Heart right ventricle (tissue), 16 donors: Measurements from ENCODE around the gene CXCL1. TPM values are rescaled to one million over a fixed set of nuclear protein-coding genes. Genes with fewer than 3 reads are reported as not detected.

Source experiments
- ATAC-seq, 8 donors: fragments of 200-7000 bp; cut with Tn5 transposase; one replicate each; pipeline ENCODE4 v1.9.1; 2020; ENCODE audit warnings: mild to moderate bottlenecking in 8 of 8, moderate library complexity in 8 of 8, moderate number of reproducible peaks in 1 of 8
- DNase-seq, 2 donors: peaks; one replicate each; pipeline ENCODE4 v3.0.0-alpha.2; 2020
- H3K27ac ChIP-seq, 10 donors: fragments of 200-600 bp; sonication (generic) in 2 of 10; one replicate each; pipeline versions ENCODE4 v1.5.0 to v1.8.0; 2020 to 2022; ENCODE audit warnings: mild to moderate bottlenecking in 3 of 10
- H3K27me3 ChIP-seq, 7 donors: fragments of 200-600 bp; one replicate each; pipeline ENCODE4 v1.8.0; 2021 to 2022; ENCODE audit warnings: mild to moderate bottlenecking in 2 of 7
- H3K36me3 ChIP-seq, 9 donors: fragments of 200-600 bp; sonication (generic) in 1 of 9; one replicate each; pipeline versions ENCODE4 v1.5.0 to v1.8.0; 2020 to 2022; ENCODE audit warnings: mild to moderate bottlenecking in 2 of 9
- H3K4me1 ChIP-seq, 9 donors: fragments of 200-600 bp; sonication (generic) in 1 of 9; one replicate each; pipeline versions ENCODE4 v1.5.0 to v1.8.0; 2020 to 2022; ENCODE audit warnings: mild to moderate bottlenecking in 4 of 9
- H3K4me3 ChIP-seq, 10 donors: fragments of 200-600 bp; sonication (generic) in 2 of 10; one replicate each; pipeline versions ENCODE4 v1.5.0 to v1.8.0; 2020 to 2022; ENCODE audit warnings: mild to moderate bottlenecking in 7 of 10, moderate library complexity in 2 of 10
- H3K9me3 ChIP-seq, 11 donors: fragments of 200-600 bp in 10 of 11; sonication (generic) in 2 of 11; one replicate each; pipeline versions ENCODE4 v1.5.0 to v1.8.0; 2013 to 2022; ENCODE audit warnings: mild to moderate bottlenecking in 2 of 11, control low read depth in 1 of 11, moderate library complexity in 1 of 11
- CTCF ChIP-seq, 9 donors: fragments of 200-600 bp; sonication (generic) in 2 of 9; IDR thresholded peaks; one replicate each; pipeline versions ENCODE4 v1.5.0 to v1.8.0; 2021 to 2022; ENCODE audit warnings: antibody characterized with exemption in 9 of 9, mild to moderate bottlenecking in 5 of 9, moderate library complexity in 1 of 9
- WGBS, 2 donors: extraction: QIAGEN DNeasy Blood & Tissue Kit; methylation state at CpG; one replicate each; pipeline ENCODE4 v1.1.7; 2013; ENCODE audit warnings: inconsistent platforms in 1 of 2; 5-methylcytosine and 5-hydroxymethylcytosine counted together
- intact Hi-C, 10 donors: fragments of 100-400 bp; cut with DNase I; formaldehyde crosslinking; loops; one replicate each; pipeline versions ENCODE4 v1.11.1 to v1.14.2; 2022
- polyA plus RNA-seq, 2 donors: library from polyadenylated mRNA; stranded (reverse); fragments of 200-250 nt; gene quantifications; one replicate each; pipeline ENCODE4 v1.2.3, GENCODE V29; 2013
- total RNA-seq, 10 donors: library from RNA; stranded (reverse); fragmentation: NEBNext Ultra II Directional in 3 of 10; extraction: Animal tissue kit (Norgen Biotek cat#: 25700) in 3 of 10; gene quantifications; one replicate each; pipeline versions ENCODE4 v1.2.1 to v1.2.4, GENCODE V29; 2021 to 2023
- donor health status: Arrhythmogenic right ventricular cardiomyopathy.
- donor health status: ischemic (EF 13 %, LVEDD 7.1; RV severe dilation, severe dysfunction).
- donor health status: healthy with polysubstance abuse.
- donor health status: DM: no; HTN: yes; CAD: no.
- donor health status: DM: no; HTN: no; CAD: no.
- donor health status: ischemic (EF 25% LVEDD 6.9; RV normal size, moderate dysfunction).
- donor health status: ischemic (EF 25% LVEDD 5.7; RV mildly dilated, moderate dysfunction).
- donor health status: healthy.
- donor health status: DM: yes; HTN: yes; CAD: no.
- donor health status: Ischemic cardiomyopathy.
- donor health status: ischemic (EF 35%, LVEDD 5.7; RV mildly dilated, moderate dysfunction).
- donor health status: nonischemic (EF 11% LVEDD 7.7; RV severe dilation, severe dysfunction).
- donor health status: DM: yes; HTN: yes; CAD: no.
- donor health status: PGD.
- donor health status: ischemic (EF 29% LVEDD 5.4; RV normal size, mild dysfunction).
- donor health status: nonischemic (EF 23%, LVEDD 6.1; RV moderate dilation, normal function).

Gene CXCL1
- total and polyA plus RNA-seq, 12 donors: 0.30 to 15.0 (median 1.5) TPM

GRCh38 chr4:73847526-73848182, 21.5 kb upstream of the CXCL1 start:
- ATAC-seq (no peak), DNase-seq (no peak)
- no peak for TF ChIP-seq CTCF (IDR thresholded peaks at IDR 0.05)
- H3K27me3 ChIP-seq: peaks cover 0 to 13% (median 6%) of the 10 kb centered on the region in 7 donors
- H3K27ac ChIP-seq: no peak overlapping the region
- no peak overlapping the region for H3K4me3 ChIP-seq
- intact Hi-C loops: no loop called here
- 79 to 83% methylated on average over 3 of the region's 3 CpGs for WGBS, 2 donors
- H3K36me3 ChIP-seq: no peaks in the 10 kb centered on the region
- H3K4me1 ChIP-seq: peaks cover 0 to 14% (median 0%) of the 10 kb centered on the region in 9 donors
- no peaks in the 10 kb centered on the region for H3K9me3 ChIP-seq

- TF ChIP-seq CTCF (IDR thresholded peaks at IDR 0.05): no peak
- DNase-seq: no peak
- Histone ChIP-seq H3K36me3 (no peaks in the 10 kb centered on the region), H3K4me1 (peaks cover 0 to 19% (median 0%) of the 10 kb centered on the region in 9 donors), H3K9me3 (no peaks in the 10 kb centered on the region), H3K27ac (no peak overlapping the region), H3K4me3 (no peak overlapping the region), H3K27me3 (peaks cover 0 to 14% (median 5%) of the 10 kb centered on the region in 7 donors)
- 87 to 88% methylated on average over 1 of the region's 1 CpG for WGBS, 2 donors
- intact Hi-C loops: no loop called here
- no peak for ATAC-seq
Measured at GRCh38 chr4:73848183-73848777, 20.9 kb upstream of the CXCL1 start.

GRCh38 chr4:73850261-73850970, 18.8 kb upstream of the CXCL1 start:
- TF ChIP-seq CTCF (IDR thresholded peaks at IDR 0.05): no peak
- no peak for ATAC-seq

GRCh38 chr4:73851293-73851692, 17.9 kb upstream of the CXCL1 start:
- no peak for TF ChIP-seq CTCF (IDR thresholded peaks at IDR 0.05)
- H3K36me3 ChIP-seq: no peaks in the 10 kb centered on the region
- peaks cover 0 to 13% (median 0%) of the 10 kb centered on the region in 9 donors for H3K4me1 ChIP-seq
- DNase-seq: no peak
- 56 to 62% methylated on average over 1 of the region's 1 CpG for WGBS, 2 donors
- no peaks in the 10 kb centered on the region for H3K9me3 ChIP-seq
- no peak overlapping the region for H3K4me3 ChIP-seq
- intact Hi-C loops: no loop called here
- no peak for ATAC-seq
- H3K27ac ChIP-seq: no peak overlapping the region
- H3K27me3 ChIP-seq: peaks cover 0 to 36% (median 16%) of the 10 kb centered on the region in 7 donors

More at GRCh38 chr4:73850261-73850970, 18.8 kb upstream of the CXCL1 start:
- H3K36me3 ChIP-seq: no peaks in the 10 kb centered on the region
- H3K9me3 ChIP-seq: no peaks in the 10 kb centered on the region
- DNase-seq: no peak
- peaks cover 0 to 31% (median 16%) of the 10 kb centered on the region in 7 donors for H3K27me3 ChIP-seq
- peaks cover 0 to 13% (median 0%) of the 10 kb centered on the region in 9 donors for H3K4me1 ChIP-seq
- no peak overlapping the region for H3K27ac ChIP-seq
- intact Hi-C loops: no loop called here
- WGBS, 2 donors: 79 to 80% methylated on average over 4 of the region's 4 CpGs
- no peak overlapping the region for H3K4me3 ChIP-seq
